Stimulated activated naive CD8-positive, alpha-beta T cell treated with anti-CD3 and anti-CD28 coated beads, Interleukin-15, Interleukin-2, amounts not matched to agents 100 U/mL and 50 U/mL, for 24 hours (primary cell): ENCODE data around the gene RFLNA.

Experiments
- ATAC-seq: fragments of 150-1000 bp; cut with Tn5 transposase; one replicate; pipeline ENCODE4 v1.10.0; 2021
- DNase-seq: peaks from one replicate; pipeline ENCODE4 v3.0.0; 2021

Gene RFLNA

DNA sequence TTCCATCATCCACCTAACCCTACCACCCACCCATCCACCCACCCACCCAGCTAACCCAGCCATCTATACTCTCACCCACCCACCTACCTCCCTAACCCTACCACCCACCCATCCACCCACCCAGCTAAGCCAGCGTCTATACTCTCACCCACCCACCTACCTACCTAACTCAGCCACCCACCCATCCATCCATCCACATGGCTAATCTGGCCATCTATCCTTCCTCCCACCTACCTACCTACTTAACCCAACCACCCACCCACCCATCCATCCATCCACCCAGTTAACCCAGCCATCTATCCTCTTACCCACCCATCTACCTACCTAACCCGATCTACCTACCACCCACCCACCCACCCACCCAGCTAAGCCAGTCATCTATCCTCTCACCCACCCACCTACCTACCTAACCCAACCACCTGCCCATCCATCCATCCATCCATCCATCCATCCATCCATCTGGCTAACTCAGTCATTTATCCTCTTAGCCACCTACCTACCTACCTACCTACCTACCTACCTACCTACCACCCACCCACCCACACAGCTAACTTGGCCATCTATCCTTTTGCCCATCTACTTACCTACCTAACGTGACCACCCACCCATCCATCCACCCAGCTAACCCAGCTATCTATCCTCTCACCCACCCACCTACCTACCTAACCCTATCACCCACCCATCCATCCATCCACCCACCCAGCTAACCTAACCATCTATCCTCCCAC is 44.1 kb downstream of the RFLNA start:
- no peak for ATAC-seq
- DNase-seq: no peak

DNA sequence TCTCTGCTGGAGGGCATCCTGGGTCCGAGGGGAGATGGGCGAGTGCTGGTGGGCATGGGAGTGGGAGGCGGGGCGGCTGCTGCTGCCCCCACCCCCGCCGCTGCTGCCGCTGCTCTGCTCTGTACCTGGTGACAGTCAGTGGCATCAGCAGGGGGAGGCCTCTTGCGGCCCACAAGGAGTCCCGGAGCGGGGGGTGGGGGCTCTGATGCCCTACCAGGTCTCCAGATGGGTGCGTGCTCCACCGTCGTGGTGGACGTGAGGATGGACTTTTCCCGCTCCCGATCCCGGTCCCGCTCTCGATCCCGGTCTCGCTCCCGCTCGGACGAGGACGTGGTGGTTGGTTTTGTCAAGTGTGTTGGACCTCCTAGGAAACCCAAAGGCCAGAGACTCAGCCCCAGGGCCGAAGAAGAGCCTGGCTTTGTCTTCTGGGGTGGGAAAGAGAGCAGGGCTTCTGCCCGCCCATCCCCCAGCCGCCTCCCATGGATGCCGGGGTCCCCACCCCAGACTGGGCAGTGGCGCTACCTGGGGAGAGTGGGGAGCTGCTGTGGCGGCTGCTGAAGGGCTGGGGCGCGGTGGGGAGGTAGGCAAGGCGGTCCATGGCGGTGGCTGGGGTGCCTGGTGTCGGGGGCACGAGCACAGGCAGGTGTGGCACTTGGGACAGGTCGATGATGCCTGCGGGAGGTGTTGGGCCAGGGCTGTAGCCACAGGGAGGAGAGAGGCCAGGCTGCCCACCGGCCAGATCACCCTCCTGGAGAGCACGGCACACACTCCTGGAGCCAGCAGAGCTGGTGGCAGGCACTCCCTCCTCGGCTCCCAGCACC is 45.4 kb downstream of the RFLNA start:
- ATAC-seq (no peak), DNase-seq (no peak)

DNA sequence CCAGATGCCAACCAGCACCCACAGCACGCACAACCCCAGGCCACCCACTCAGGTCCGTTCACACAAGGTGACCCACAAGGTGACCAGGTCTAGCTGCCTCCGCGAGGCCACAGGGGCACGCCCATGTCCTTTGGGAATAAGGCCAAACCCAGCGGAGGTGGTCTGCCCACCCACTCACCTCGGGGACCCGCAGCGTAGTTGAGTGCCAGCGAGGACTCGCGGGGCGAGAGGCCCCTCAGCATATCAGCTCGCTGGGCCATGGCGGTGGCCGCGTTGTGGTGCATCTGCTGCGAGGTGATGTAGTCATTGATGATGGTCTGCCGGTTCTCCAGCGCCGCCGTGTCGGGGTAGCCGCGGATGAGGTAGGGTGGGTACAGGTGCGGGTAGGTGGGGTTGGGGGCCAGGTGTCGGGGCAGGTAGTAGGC is 46.8 kb downstream of the RFLNA start:
- DNase-seq: no peak
- no peak for ATAC-seq

DNA sequence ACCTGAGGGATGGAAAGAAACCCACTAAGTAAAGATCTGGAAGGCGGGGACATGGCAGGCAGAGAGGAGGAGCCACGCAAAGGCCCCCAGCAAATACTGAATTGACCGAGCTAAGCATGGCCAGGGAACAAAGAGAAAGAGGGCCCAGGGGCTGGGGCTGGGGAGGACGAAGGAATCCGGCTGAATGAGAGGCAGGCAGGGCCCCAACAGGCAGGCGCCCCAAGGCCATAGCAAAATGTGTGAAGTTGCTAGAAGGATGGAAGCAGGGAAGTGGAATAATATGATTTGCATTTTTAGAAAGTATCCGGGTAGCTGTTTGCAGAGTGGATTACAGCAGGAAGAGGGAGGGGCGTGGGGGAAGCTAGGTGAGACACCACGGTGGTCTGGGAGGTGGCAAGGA is 49.1 kb downstream of the RFLNA start:
- DNase-seq (no peak), ATAC-seq (no peak)

DNA sequence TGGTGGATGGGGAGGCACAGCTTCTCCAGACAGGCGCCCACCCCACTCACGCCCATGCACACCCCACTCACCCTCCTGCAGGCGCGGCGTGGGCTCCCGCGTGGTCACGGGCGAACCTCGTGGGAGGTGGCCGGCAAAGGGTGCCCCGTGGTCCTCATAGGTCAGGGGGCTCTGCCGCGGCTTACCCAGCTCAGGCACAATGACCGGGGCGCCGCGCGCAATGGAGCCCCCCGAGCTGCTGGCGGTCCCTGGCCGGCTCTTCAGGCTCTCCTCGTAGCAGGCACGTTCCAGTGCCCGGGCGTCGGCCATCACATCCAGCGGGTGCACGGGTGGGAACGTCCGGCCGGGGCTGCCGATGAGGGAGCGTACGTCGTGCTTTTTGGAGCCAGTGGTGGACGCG is 49.6 kb downstream of the RFLNA start:
- ATAC-seq: no peak

DNA sequence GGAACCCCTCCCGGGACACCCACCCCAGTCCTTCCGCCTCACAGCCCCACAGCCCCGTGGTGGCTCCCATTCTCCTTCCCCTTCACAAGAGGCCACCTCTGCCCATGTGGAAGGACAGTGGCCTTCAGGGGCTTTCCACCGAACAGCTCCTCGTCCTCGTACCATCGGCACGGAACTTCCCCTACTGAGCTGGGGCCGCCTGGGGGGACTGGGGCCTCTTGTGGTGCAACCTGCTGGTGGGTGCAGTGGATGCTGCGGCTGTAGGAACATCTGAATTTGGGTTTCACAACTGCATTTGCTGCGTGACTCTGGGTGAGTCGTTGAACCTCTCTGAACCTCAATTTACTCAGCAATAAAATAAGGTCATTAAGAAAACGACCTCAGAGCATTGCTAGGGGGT is 50.9 kb downstream of the RFLNA start:
- no peak for ATAC-seq
- no peak for DNase-seq

More for the DNA sequence above, 49.6 kb downstream of the RFLNA start:
- DNase-seq: no peak

DNA sequence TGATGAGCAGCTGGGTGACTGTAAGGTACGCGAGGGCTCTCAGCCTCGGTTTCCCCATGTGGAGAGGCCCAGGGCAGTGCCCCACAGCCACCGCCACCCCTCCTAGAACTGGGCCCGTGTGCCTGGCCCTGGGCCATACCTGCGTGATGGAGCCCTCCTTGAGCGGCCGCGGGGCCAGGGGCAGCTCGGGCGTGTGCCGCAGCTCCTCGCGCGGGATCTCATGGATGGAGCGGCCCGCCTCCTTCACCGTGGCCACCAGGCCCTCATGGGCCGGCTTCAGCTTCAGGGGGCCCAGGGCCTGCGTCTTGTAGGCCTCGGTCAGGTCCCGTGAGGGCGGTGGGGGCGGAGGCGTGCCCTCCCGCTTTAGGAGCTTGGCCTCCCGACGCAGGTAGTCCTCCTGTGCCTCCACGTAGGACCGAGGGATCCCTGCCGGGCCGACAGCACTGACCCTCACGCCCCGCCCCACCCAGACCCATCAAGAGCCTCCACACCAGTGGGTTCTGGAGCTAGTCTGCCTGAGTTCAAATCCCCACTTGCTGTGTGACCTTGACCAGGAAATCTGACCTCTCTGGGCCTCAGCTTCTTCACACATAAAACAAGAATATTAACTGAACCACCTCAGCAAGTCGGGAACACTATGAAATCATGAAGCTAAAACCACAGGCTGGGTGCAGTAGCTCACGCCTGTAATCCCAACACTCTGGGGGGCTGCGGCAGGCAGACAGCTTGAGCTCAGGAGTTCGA is 51.7 kb downstream of the RFLNA start:
- ATAC-seq (no peak), DNase-seq (no peak)

DNA sequence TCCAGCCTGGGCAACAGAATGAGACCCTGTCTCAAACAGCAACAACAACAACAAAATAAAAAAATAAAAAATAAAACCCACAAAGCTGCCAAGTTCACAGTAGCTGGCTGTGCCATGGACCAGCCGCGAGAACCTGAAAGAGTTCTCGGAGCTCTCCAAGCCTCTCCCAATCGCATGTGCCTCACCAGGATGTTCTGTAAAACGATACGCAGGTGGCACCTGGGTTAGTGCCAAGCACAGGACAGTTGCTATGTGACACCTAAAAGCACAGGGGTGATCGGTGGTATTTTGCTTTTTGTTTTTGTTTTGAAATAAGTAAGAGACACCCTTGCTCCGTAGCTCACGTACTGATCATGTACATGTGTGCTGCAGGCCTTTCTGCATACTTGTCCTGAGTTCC is 52.4 kb downstream of the RFLNA start:
- ATAC-seq: no peak
- no peak for DNase-seq

DNA sequence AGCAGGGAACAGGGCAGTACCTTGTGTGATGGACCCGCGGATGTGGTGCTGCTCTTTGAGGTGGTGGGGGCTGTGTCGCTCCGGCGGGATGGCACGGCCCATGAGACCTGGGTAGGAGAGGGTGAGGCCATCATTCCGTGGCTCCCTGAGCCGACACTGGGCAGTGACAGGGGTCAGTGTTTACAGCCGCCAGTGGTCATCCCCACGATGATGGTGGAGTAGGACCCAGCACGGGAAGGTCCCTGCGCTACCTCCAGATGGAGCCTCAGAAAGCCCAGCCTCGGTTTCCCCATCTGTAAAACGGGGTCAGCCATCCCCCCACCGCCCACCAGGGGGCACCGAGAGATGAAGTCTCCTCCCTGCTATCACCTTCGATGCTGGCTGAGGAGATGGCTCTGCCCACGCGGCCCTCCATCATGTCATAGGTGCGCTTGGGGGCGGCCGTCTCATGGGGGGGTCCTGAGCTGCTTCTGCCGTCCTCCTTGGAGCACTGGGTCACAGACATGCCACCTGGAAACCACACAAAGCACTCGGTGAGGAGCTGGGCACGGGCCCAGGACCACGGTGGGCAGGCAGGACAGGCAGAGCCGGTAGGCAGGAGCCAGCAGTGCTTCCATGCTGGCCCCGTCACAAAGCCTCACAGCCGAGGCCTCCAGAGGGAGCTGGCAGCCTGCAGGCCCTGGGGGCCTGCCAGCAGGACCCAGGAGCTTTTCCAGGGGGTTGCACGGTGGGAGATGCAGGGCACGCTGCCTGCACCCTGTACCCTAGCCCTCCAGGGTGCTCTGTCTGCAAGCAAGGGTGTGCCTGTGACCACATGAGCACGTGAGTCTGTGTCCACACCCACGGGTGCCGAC is 53.1 kb downstream of the RFLNA start:
- peak; percentile 7 for ATAC-seq
- peak; percentile 41 for DNase-seq

DNA sequence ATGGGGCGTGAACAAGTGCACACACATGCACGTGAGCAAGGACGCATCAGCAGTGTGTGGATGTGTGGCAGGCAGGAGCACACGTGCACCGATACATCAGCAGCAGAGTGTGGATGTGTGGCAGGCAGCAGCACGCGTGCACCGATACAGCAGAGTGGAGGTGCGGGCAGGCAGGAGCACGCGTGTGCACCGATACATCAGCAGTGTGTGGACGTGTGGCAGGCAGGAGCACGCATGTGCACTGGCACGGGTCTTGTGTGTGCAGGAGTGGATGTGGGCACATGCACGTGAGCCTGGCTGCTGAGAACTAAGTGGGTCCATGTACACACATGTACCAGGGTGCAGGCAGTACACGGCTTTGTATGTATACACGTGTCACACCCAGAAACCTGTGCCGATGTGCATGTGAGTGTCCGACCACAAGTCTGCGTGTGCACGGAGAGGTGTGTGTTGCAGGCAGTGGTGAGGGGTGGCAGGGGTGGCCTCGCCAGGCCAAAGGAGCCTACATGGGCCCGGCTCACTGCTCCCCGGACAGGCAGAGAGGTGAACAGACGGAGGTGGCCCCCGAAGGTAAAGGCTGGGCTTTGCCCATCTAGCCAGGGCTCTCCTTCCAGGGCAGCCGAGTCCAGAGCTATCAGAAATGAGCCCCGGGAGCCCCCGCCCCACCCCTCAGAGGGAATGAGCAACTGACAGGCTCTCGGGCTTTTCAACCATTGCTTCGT is 53.9 kb downstream of the RFLNA start:
- ATAC-seq (no peak), DNase-seq (no peak)

DNA sequence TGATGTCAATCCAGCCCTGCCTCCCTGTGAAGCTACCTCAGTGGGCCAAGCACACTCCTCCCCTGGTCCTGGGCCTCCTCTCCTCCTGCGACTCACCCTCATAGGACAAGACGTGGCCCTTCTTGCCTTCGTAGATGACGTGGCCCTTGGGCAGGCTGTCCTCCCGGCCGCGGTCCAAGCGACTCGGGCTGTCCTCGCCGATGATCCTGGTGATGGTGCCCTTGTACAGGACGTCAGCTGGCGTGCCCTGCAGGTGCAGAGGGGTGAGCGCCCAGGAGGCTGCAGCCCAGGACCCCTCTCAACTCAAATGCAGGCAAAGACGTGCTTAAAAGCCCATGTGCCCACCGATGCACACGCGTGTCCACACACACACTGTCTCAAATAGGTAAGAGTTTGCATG is 55.6 kb downstream of the RFLNA start:
- ATAC-seq (no peak), DNase-seq (no peak)

DNA sequence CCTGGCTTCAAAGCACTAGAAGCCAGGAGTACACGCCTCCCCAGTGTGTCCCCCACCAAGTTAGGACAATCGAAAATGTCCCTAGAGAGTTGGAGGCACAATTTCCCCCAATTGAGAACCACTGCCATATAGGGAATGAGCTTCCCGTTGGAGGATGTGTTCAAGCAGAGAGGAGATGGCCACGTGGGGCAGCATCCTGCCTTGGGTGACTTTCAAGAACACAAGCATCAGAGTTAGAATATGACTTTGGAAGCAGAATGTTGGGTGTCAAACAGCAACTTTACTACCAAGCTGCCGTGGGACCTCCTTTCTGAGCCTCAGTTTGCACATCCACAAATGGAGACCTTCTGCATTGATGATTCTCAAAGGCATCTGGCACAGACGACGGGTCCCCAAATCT is 56.5 kb downstream of the RFLNA start:
- ATAC-seq: no peak
- no peak for DNase-seq

DNA sequence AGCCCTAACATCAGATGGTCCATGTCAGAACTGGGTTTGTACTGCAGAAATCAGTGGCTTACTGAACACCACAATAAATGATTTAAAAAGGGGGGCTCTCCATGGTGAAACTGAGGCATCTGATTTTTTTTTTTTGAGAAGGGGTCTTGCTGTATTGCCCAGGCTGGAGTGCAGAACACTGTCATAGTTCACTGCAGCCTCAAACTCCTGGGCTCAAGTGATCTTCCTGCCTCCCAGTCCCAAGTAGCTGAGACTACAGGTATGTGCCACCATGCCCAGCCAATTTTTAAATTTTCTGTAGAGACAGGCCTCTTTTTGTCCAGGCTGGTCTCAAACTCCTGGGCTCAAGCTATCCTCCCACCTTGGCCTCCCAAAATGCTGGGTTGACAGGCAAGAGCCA is 57.4 kb downstream of the RFLNA start:
- DNase-seq (no peak), ATAC-seq (no peak)

DNA sequence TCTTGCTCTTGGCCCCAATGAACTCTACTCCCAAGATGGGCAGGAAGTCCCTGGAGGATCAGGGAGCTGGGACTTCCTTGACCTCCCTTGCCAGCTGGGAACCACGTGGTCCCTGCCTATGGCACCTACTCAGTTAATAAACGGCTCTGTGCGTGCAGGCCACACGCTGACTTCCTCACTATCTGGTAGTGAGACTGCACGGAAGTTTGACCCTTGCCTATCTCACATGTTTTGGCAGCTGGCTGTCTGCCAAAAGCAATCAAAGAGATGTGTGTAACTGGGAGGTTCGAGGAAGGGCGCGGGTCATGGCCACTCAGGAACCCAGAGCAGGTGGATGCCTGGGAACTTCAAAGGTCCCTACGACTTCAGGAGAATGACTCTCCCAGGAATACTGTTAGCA is 57.9 kb downstream of the RFLNA start:
- no peak for ATAC-seq
- no peak for DNase-seq

DNA sequence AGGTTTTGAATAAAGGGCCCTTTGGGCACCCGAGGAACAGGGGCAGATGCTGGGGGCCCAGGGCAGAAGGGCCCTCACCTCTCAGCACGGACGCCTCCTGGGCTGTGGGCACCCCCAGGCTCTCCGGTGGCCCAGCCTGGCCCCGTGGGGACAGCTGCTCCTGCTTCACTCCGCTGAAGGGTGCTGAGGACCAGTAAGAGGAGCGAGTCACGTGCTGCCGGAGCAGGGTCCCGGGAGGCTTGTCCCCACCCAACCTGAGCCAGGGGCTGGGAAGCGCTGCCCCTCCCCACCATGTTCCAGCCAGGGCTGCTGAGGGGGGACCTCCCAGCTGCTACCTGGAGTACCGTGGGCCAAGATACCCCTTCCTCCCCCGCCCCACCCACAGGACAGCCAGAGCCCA is 59.5 kb downstream of the RFLNA start:
- ATAC-seq (no peak), DNase-seq (no peak)

DNA sequence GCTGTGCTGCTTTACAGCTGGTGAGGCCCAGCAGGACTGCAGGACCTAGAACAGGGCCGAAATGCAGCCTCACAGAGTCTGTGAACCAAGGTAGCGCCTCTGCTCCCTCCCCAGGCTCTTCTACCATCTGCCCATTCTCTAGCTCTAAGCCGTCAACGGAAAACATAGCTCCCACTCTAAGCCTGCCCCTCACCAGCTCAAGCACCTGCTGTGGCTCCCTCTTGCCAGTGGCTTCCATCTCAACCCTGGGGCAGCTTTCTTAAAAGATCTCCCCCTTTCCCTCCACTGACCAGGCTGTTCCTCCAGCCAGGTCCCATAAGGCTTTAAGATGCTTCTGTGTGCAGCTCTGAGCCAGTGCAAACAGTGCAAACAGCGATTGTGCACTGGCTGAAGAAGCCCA is 61.3 kb downstream of the RFLNA start:
- no peak for DNase-seq
- no peak for ATAC-seq

DNA sequence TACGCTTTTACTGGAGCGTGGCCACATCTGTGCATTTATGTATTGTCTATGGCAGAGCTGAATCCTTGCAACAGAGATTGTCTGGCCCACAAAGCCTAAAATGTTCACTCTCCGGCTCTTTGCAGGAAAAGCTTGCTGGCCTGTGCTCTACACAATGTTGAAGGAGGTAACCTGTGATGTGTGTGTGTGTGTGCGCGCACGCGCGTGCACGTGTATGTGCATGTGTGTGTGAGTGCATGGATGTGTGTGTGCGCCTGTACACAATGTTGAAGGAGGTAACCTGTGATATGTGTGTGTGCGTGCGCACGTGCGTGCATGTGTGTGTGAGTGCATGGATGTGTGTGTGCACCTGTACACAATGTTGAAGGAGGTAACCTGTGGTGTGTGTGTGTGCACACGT is 62.7 kb downstream of the RFLNA start:
- ATAC-seq: no peak
- DNase-seq: no peak

DNA sequence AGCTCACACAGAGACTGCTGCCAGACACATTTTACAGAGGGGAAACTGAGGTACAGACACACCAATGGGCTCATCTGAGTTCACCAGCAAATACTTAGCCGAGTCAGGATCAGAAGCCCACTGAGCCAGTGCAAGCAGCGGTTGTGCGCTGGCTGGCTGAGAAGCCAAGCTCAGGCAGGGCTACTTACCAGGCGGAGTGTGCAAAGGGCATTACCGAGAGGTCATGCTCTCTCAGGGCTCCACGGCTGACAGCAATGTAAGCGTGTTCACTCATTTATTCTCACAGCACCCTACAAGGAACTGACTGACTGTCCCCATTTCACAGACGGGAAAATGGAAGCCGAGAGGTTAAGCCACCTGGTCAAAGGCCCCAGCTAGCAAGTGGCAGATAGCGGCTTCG is 63.7 kb downstream of the RFLNA start:
- ATAC-seq (no peak), DNase-seq (no peak)

DNA sequence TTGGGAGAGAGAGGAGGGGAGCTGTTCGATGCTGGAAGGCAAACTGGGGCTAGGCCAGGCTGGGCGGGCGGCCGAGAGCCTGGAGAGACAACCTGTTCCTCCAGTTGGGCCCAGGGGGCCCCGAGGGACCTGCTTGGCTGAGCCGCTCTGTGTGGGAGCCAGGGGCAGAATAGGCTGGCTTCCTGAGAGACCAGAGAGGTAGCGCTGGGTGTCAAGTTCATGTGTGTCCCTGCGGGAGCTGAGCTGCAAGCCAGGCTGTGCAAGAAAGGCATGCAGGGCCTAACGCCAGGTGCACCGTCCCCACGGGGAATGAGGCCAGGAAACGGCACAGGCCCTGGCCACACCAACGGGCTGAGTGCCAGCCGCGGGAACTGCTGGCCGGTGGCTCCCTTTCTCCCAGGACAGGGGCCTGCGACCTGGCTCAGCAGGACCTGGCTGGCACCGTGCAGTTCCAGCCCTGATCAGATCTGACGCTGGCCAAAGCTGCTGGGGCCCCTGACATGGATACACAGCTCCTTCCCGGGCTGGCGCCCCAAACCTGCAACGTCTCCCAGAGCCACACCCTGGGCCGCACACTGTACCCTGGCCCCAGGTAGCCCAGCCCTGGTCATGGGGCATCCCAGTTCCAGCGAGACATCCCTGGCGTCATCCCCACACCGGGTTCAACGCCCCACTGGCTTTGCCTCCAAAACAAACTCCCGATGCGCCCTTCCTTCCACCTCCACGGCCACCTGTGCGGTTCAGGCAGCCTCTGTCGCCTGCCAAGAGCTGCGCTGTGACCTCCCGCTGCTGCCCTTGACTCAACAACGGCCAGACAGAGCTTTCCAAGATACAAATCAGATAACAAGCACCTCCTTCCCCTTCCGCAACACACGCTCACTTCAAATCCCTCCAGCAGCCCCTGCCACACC is 65.0 kb downstream of the RFLNA start:
- DNase-seq (no peak), ATAC-seq (no peak)
